GM20000 (cell line): ENCODE measurements around the gene BPIFB6.

Source experiments
- DNase-seq: peaks from one replicate; pipeline ENCODE4 v3.0.0; 2012; ENCODE audit warnings: low spot score
- TF ChIP-seq, protein P1 (sequence below): IDR thresholded peaks from 2 replicates; pipeline ENCODE4 v1.5.1; 2012; ENCODE audit warnings: mild to moderate bottlenecking, control low read depth; ENCODE audit errors: extremely low read depth, missing control alignments

Gene BPIFB6

DNA sequence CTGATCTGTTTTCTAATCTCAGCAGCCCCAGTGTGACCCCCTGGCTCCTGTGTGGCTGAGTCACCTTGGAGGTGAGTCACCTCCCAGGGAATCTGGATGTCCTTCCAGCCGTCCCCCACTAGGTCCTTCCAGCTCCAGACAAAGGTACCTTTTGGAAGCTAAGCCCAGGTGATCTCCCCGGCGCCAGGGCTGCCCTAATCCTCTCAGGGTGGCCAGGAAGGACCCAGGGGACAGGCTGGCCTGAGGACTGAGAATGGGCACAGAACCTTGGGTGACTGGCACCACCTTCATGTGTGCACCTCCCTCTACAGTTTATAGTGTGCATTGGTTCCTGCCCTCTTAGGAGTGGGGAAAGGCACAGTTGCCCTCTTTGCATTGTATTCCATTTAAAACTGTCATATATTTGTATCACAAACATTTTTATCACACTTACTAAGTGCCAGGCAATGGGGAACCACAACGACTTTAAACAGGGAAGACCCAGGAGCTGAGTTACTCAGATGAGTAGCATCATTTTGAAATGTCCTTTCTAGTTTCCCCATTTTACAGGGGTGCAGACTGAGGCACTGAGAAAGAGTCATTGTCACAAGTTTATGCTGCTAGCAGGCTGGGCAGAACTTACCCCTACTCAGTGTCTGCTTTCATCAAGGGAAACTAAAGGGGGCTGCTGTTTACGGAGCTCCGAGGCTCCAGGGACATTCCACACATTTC, 45.4 kb downstream of the BPIFB6 start:
- no peak for DNase-seq
- TF ChIP-seq, protein P1, sequence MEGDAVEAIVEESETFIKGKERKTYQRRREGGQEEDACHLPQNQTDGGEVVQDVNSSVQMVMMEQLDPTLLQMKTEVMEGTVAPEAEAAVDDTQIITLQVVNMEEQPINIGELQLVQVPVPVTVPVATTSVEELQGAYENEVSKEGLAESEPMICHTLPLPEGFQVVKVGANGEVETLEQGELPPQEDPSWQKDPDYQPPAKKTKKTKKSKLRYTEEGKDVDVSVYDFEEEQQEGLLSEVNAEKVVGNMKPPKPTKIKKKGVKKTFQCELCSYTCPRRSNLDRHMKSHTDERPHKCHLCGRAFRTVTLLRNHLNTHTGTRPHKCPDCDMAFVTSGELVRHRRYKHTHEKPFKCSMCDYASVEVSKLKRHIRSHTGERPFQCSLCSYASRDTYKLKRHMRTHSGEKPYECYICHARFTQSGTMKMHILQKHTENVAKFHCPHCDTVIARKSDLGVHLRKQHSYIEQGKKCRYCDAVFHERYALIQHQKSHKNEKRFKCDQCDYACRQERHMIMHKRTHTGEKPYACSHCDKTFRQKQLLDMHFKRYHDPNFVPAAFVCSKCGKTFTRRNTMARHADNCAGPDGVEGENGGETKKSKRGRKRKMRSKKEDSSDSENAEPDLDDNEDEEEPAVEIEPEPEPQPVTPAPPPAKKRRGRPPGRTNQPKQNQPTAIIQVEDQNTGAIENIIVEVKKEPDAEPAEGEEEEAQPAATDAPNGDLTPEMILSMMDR = peak; percentile 5

DNA sequence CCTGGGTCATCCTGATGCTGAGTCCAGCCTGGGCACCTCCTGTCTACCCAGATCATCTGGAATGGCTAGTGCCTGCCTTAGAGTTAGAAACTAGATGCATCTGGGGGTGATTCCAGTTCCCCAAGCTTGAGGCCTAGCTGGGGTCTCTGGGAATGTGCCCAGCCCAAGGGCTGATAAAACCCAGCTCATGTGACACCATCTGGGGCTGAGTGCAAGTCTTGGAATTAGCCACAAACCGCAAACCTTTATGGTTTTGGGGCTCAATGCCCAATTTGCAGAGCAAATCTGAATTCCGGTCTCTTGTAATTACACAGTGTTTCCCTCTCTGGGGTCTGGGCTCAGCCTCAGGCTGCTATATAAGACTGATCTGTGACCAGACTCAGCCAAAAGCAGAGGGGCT, 47.8 kb downstream of the BPIFB6 start, which contains the start of gene BPIFB4:
Gene BPIFB4 (plus strand): TSS at position 385 of the 400 bp plus-strand sequence. CDS start 1,884 bp downstream, outside the sequence.
- TF ChIP-seq, protein P1 = no peak
- no peak for DNase-seq

DNA sequence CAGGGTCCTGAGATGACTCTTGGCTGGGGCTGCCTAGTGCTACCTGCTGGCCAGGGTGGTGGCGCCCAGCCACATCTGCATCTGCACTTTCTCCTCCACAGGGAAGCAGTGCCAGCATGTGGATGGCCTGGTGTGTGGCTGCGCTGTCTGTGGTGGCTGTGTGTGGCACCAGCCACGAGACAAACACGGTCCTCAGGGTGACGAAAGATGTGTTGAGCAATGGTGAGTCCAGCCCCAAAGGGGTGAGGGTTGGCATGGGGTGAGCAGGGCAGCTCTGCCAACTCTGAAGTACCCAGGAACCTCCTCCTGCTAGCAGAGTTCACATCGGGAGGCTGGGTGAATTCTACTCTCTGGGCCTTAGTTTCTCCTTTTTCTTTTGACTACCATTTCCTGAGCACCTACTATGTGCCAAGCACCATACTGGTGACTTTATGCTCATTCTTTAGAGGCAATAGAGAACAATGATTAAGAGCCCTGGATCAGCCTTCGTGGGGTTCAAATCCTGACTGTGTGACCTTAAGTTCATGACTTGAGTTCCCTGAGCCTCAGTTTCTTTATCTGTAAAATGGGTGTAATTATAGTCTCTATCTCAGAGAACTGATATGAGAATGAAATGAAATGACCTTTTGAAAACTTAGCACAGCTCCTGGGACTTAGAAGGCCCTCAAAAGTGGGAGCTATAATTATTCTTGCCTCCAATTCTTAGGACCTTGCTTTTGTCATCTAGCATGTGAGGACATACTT, 50.1 kb downstream of the BPIFB6 start:
- TF ChIP-seq, protein P1 = no peak
- no peak for DNase-seq

DNA sequence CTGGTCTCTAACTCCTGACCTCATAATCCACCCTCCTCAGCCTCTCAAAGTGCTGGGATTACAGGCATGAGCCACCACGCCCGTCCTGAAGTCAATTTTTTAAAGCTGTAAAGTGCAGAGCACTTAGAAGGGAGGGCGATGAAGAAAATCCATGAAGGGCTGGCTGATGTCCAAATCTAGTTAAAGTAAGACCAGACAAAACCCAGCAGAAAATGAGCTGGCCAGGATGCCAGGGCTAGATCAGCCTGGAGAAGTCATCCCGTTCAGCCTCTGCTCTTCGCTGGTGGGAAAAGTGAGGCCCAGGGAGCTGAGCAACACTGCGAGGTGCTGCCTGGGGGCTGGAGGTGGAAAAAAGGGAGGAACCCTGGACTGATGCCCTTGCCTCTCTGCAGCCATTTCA, 51.1 kb downstream of the BPIFB6 start:
- TF ChIP-seq, protein P1 = no peak

DNA sequence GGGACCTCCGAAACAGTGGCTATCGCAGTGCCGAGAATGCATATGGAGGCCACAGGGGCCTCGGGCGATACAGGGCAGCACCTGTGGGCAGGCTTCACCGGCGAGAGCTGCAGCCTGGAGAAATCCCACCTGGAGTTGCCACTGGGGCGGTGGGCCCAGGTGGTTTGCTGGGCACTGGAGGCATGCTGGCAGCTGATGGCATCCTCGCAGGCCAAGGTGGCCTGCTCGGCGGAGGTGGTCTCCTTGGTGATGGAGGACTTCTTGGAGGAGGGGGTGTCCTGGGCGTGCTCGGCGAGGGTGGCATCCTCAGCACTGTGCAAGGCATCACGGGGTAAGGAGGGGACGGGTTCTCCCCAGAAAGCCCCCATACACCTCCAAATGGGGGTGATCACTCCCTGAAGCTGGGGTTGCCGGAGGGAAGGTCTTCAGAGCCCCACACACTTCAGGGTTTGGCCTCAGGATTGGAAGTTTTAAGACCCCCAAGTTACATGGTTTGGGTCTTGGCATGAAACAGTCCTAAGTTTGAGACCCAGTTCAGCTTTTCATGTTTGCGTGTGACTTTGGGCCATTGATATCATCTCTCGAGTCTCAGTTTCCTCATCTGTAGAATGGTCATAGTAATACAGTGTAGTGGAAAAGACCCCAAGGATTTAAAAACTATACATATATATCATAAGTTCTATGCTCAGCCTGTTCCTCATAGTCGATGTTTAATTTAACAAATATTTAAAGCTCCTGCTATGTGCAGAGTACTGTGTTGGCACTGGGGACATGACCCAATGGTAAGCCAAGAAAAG, 52.3 kb downstream of the BPIFB6 start:
- TF ChIP-seq, protein P1 = no peak
- no peak for DNase-seq

More for the DNA sequence above, 51.1 kb downstream of the BPIFB6 start:
- no peak for DNase-seq

DNA sequence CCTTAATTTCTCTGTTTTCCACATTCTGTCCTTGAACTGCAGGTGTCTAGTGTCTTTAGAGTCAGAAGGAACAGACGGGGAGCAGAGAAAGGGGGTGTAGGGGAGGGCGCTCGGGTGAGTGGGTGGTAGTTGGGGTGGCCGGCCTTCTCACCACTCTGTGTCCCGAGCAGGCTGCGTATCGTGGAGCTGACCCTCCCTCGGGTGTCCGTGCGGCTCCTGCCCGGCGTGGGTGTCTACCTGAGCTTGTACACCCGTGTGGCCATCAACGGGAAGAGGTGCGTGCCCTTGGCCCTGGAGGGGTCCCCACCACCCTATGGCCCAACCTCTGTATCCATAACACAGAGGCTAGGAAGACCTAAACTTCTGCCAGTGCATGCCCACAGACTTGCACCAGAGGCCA, 53.3 kb downstream of the BPIFB6 start:
- TF ChIP-seq, protein P1 = no peak
- DNase-seq = no peak
